H9 (cell line): Measurements from ENCODE around the gene RSPO3. TPM values are rescaled to one million over a fixed set of nuclear protein-coding genes. Genes with fewer than 3 reads are reported as not detected.

Experiments
- DNase-seq: peaks from one replicate; pipeline ENCODE4 v3.0.0-alpha.2; 2017
- H2AFZ ChIP-seq: one replicate; pipeline ENCODE4 v1.6.1; 2013; ENCODE audit warnings: mild to moderate bottlenecking, low read length, control low read depth, moderate library complexity
- H2AK5ac ChIP-seq: 2 replicates; pipeline ENCODE4 v1.6.1; 2013; ENCODE audit warnings: low read length, control low read depth, mixed read lengths; ENCODE audit not compliant: insufficient read length
- H2BK120ac ChIP-seq: one replicate; pipeline ENCODE4 v1.6.1; 2013; ENCODE audit warnings: low read depth, mild to moderate bottlenecking, low read length, control low read depth, inconsistent platforms; ENCODE audit not compliant: poor library complexity, severe bottlenecking
- H2BK12ac ChIP-seq: 2 replicates; pipeline ENCODE4 v1.6.1; 2013; ENCODE audit warnings: low read length, control low read depth, mixed read lengths, low read depth; ENCODE audit not compliant: insufficient read length
- H2BK15ac ChIP-seq: 2 replicates; pipeline ENCODE4 v1.6.1; 2013; ENCODE audit warnings: low read depth, low read length, control low read depth
- H2BK20ac ChIP-seq: one replicate; pipeline ENCODE4 v1.6.1; 2013; ENCODE audit warnings: low read depth, mild to moderate bottlenecking, low read length, control low read depth, inconsistent platforms; ENCODE audit not compliant: poor library complexity, severe bottlenecking
- H2BK5ac ChIP-seq: 2 replicates; pipeline ENCODE4 v1.6.1; 2013; ENCODE audit warnings: low read length, control low read depth, mixed read lengths; ENCODE audit not compliant: insufficient read length
- H3K14ac ChIP-seq: 2 replicates; pipeline ENCODE4 v1.6.1; 2013; ENCODE audit warnings: low read length, control low read depth; ENCODE audit not compliant: insufficient read depth
- H3K18ac ChIP-seq: 2 replicates; pipeline ENCODE4 v1.6.1; 2013; ENCODE audit warnings: low read depth, mild to moderate bottlenecking, mixed read lengths, low read length, control low read depth; ENCODE audit not compliant: insufficient read length
- H3K23ac ChIP-seq: 2 replicates; pipeline ENCODE4 v1.6.1; 2013; ENCODE audit warnings: low read length, control low read depth, mixed read lengths, low read depth; ENCODE audit not compliant: insufficient read length
- H3K23me2 ChIP-seq: 2 replicates; pipeline ENCODE4 v1.6.1; 2013; ENCODE audit warnings: low read depth, mild to moderate bottlenecking, mixed read lengths, low read length, control low read depth; ENCODE audit not compliant: insufficient read length, poor library complexity, severe bottlenecking
- H3K27ac ChIP-seq: 2 replicates; pipeline ENCODE4 v1.5.1; 2013; ENCODE audit warnings: low read length, control low read depth, mixed read lengths, low read depth; ENCODE audit not compliant: insufficient read length
- H3K27me3 ChIP-seq: 2 replicates; pipeline ENCODE4 v1.6.1; 2013; ENCODE audit warnings: low read length, control low read depth, inconsistent platforms; ENCODE audit not compliant: insufficient read depth
- H3K4ac ChIP-seq: 2 replicates; pipeline ENCODE4 v1.6.1; 2013; ENCODE audit warnings: low read depth, mild to moderate bottlenecking, control low read depth, inconsistent platforms, low read length, moderate library complexity
- H3K4me1 ChIP-seq: 2 replicates; pipeline ENCODE4 v1.6.1; 2013; ENCODE audit warnings: low read length, control low read depth, inconsistent platforms; ENCODE audit not compliant: insufficient read depth
- H3K4me2 ChIP-seq: 2 replicates; pipeline ENCODE4 v1.6.1; 2013; ENCODE audit warnings: low read length, control low read depth, mixed read lengths; ENCODE audit not compliant: insufficient read length, insufficient read depth
- H3K56ac ChIP-seq: 2 replicates; pipeline ENCODE4 v1.6.1; 2013; ENCODE audit warnings: low read depth, mild to moderate bottlenecking, mixed read lengths, low read length, control low read depth; ENCODE audit not compliant: insufficient read length
- H3K79me1 ChIP-seq: 2 replicates; pipeline ENCODE4 v1.6.1; 2013; ENCODE audit warnings: low read depth, mild to moderate bottlenecking, moderate library complexity, low read length, control low read depth, inconsistent platforms; ENCODE audit not compliant: insufficient read depth, poor library complexity, severe bottlenecking
- H3K79me2 ChIP-seq: 2 replicates; pipeline ENCODE4 v1.6.1; 2013; ENCODE audit warnings: low read length, control low read depth, inconsistent platforms; ENCODE audit not compliant: insufficient read depth
- H3K9ac ChIP-seq: 2 replicates; pipeline ENCODE4 v1.6.1; 2013; ENCODE audit warnings: low read length, control low read depth, mixed read lengths; ENCODE audit not compliant: insufficient read length; ENCODE audit errors: extremely low read depth
- H3K9me3 ChIP-seq: one replicate; pipeline ENCODE4 v1.6.1; 2013; ENCODE audit warnings: low read depth, low read length, inconsistent platforms; ENCODE audit not compliant: control insufficient read depth
- H3T11ph ChIP-seq: one replicate; pipeline ENCODE4 v1.6.1; 2013; ENCODE audit warnings: mild to moderate bottlenecking, low read length, control low read depth, inconsistent platforms
- H4K20me1 ChIP-seq: one replicate; pipeline ENCODE4 v1.6.1; 2013; ENCODE audit not compliant: control insufficient read depth, insufficient read length, insufficient read depth
- H4K5ac ChIP-seq: 2 replicates; pipeline ENCODE4 v1.6.1; 2013; ENCODE audit warnings: low read depth, mild to moderate bottlenecking, mixed read lengths, low read length, control low read depth; ENCODE audit not compliant: insufficient read length
- H4K8ac ChIP-seq: replicated peaks from 2 replicates; pipeline ENCODE4 v1.6.1; 2013; ENCODE audit warnings: low read length, control low read depth, mixed read lengths, low read depth; ENCODE audit not compliant: insufficient read length
- H4K91ac ChIP-seq: 2 replicates; pipeline ENCODE4 v1.6.1; 2013; ENCODE audit warnings: low read depth, mild to moderate bottlenecking, moderate library complexity, mixed read lengths, low read length, control low read depth; ENCODE audit not compliant: insufficient read length
- H3K27ac Mint-ChIP-seq, 3 experiments: 2 replicates in 2 of 3; 3 replicates in 1 of 3; pipeline ENCODE4 v1.8.0; 2020 to 2021; ENCODE audit warnings: mixed read lengths in 3 of 3, mild to moderate bottlenecking in 1 of 3, moderate library complexity in 1 of 3
- H3K27me3 Mint-ChIP-seq: 2 replicates; pipeline ENCODE4 v1.8.0; 2021; ENCODE audit warnings: low read depth, mild to moderate bottlenecking, moderate library complexity, mixed read lengths
- H3K36me3 Mint-ChIP-seq, 3 experiments: 2 replicates in 2 of 3; 3 replicates in 1 of 3; pipeline ENCODE4 v1.8.0; 2020 to 2021; ENCODE audit warnings: low read depth in 3 of 3, mixed read lengths in 3 of 3; ENCODE audit not compliant: insufficient read depth in 1 of 3
- H3K4me1 Mint-ChIP-seq, 2 experiments: 2 replicates each; pipeline ENCODE4 v1.8.0; 2020; ENCODE audit warnings: mixed read lengths in 2 of 2
- H3K4me3 Mint-ChIP-seq, 2 experiments: 2 replicates in 1 of 2; 3 replicates in 1 of 2; pipeline ENCODE4 v1.8.0; 2020 to 2021; ENCODE audit warnings: mild to moderate bottlenecking in 2 of 2, mixed read lengths in 2 of 2, moderate library complexity in 1 of 2
- H3K9me3 Mint-ChIP-seq, 2 experiments: 2 replicates in 1 of 2; 3 replicates in 1 of 2; pipeline ENCODE4 v1.8.0; 2020; ENCODE audit warnings: mild to moderate bottlenecking in 2 of 2, mixed read lengths in 2 of 2, moderate library complexity in 1 of 2
- WGBS: extraction: QIAGEN DNeasy Blood & Tissue Kit; methylation state at CpG from one replicate; pipeline ENCODE4 v1.1.7; 2013; ENCODE audit warnings: missing lambda C conversion rate, low lambda C conversion rate, mixed read lengths; ENCODE audit not compliant: insufficient read length; ENCODE audit errors: extremely low coverage; 5-methylcytosine and 5-hydroxymethylcytosine counted together
- total RNA-seq: library from RNA; stranded (reverse); gene quantifications from 2 replicates; pipeline ENCODE4 v1.2.1, GENCODE V29; 2021
- TF ChIP-seq, protein P1 (sequence below): fragments of 200-600 bp; sonication (generic); conservative IDR thresholded peaks from 3 replicates; pipeline ENCODE4 v1.8.0; 2021; ENCODE audit warnings: antibody characterized with exemption, mild to moderate bottlenecking

Gene RSPO3
- total RNA-seq, 1 experiment from 2014 or later, result not detected

- Histone ChIP-seq H3K23me2 (no peaks in the 10 kb centered on the region), H2BK20ac (no peak overlapping the region), H2AFZ (no peak overlapping the region), H3K4me1 (no peaks in the 10 kb centered on the region), H3K9ac (no peak overlapping the region), H3K4ac (no peak overlapping the region), H2BK15ac (no peak overlapping the region), H3K79me1 (no peaks in the 10 kb centered on the region), H4K8ac (no peak overlapping the region), H3K79me2 (no peaks in the 10 kb centered on the region), H2BK5ac (no peak overlapping the region), H2AK5ac (no peak overlapping the region), H3K14ac (no peak overlapping the region), H3K4me2 (no peak overlapping the region), H2BK120ac (no peak overlapping the region), H3K56ac (no peak overlapping the region), H4K5ac (no peak overlapping the region), H4K91ac (no peak overlapping the region), H3K9me3 (no peaks in the 10 kb centered on the region), H4K20me1 (no peaks in the 10 kb centered on the region), H2BK12ac (no peak overlapping the region), H3K23ac (no peak overlapping the region), H3K27me3 (no peaks in the 10 kb centered on the region), H3K18ac (no peak overlapping the region), H3T11ph (no peak overlapping the region), H3K27ac (no peak overlapping the region)
- Mint-ChIP-seq H3K27ac (no peak overlapping the region), H3K36me3 (no peaks in the 10 kb centered on the region; a peak in 1 of 7 replicates), H3K27me3 (no peaks in the 10 kb centered on the region), H3K4me3 (no peak overlapping the region), H3K4me1 (peaks cover 8 to 13% of the 10 kb centered on the region in 2 experiments; a peak in 2 of 4 replicates), H3K9me3 (no peaks in the 10 kb centered on the region)
- DNase-seq, result no peak
- TF ChIP-seq, protein P1, sequence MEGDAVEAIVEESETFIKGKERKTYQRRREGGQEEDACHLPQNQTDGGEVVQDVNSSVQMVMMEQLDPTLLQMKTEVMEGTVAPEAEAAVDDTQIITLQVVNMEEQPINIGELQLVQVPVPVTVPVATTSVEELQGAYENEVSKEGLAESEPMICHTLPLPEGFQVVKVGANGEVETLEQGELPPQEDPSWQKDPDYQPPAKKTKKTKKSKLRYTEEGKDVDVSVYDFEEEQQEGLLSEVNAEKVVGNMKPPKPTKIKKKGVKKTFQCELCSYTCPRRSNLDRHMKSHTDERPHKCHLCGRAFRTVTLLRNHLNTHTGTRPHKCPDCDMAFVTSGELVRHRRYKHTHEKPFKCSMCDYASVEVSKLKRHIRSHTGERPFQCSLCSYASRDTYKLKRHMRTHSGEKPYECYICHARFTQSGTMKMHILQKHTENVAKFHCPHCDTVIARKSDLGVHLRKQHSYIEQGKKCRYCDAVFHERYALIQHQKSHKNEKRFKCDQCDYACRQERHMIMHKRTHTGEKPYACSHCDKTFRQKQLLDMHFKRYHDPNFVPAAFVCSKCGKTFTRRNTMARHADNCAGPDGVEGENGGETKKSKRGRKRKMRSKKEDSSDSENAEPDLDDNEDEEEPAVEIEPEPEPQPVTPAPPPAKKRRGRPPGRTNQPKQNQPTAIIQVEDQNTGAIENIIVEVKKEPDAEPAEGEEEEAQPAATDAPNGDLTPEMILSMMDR, result no peak
- WGBS, result no CpG with 5 or more reads among the region's 1 CpG
Measured at GRCh38 chr6:127182501-127182900, 64.0 kb downstream of the RSPO3 start.
